ENCODE results near the gene CSF2.

- TF ChIP-seq CTCF (conservative IDR thresholded peaks at IDR 0.05): no peak
- TF ChIP-seq EZH2 (IDR thresholded peaks at IDR 0.05; ENCODE audit: low read depth): no peak
Measured at GRCh38 chr5:132049093-132049492, 24.5 kb upstream of the CSF2 start.

All from PC-9 (cell line).